GM12878 (cell line): Measurements from ENCODE around the gene NSD2. TPM values are rescaled to one million over a fixed set of nuclear protein-coding genes. Genes with fewer than 3 reads are reported as not detected.

ENCODE experiments used
- ATAC-seq: fragments of 200-7000 bp; cut with Tn5 transposase; 3 replicates; pipeline ENCODE4 v1.9.1; 2020; ENCODE audit warnings: mild to moderate bottlenecking, moderate library complexity
- BruUV-seq: library from RNA; stranded (reverse); fragments of 400-500 nt; replicated peaks from 2 replicates; lab custom pipeline; 2021; lab: Mats Ljungman, UMichigan
- CTCF ChIA-PET: fragments of 300-600 bp; sonication (Branson Sonifier 250); formaldehyde crosslinking; extraction: SDS; loops from one replicate; lab custom pipeline; 2021; ENCODE audit warnings: inconsistent platforms; lab: Yijun Ruan, JAX
- POLR2A ChIA-PET: fragments of 350-600 bp; formaldehyde crosslinking; extraction: SDS; loops from one replicate; lab custom pipeline; 2021; ENCODE audit warnings: inconsistent platforms; lab: Charles Lee
- RAD21 ChIA-PET: fragments of 300-600 bp; sonication (Branson Sonifier 250); formaldehyde crosslinking; loops from one replicate; lab custom pipeline; 2023; ENCODE audit warnings: antibody characterized with exemption; ENCODE audit not compliant: unreplicated experiment; lab: Charles Lee
- SMC1A ChIA-PET: fragments of 300-600 bp; sonication (Branson Sonifier 250); formaldehyde crosslinking; loops from one replicate; lab custom pipeline; 2023; ENCODE audit not compliant: unreplicated experiment, uncharacterized antibody; lab: Charles Lee
- DNase-seq: peaks from one replicate; pipeline ENCODE4 v3.0.0-alpha.2; 2011; ENCODE audit warnings: low read depth, low spot score
- FAIRE-seq: peaks from 3 replicates; lab custom pipeline; 2011; peaks lifted over from hg19 to GRCh38; lab: Jason Lieb, UNC
- H2AFZ ChIP-seq: 2 replicates; pipeline ENCODE4 v1.6.0; 2011; ENCODE audit warnings: low read depth, low read length, control low read depth; ENCODE audit not compliant: control insufficient read depth
- H3K27ac ChIP-seq: 2 replicates; pipeline ENCODE4 v1.5.1; 2011; ENCODE audit warnings: control low read depth; ENCODE audit not compliant: control insufficient read depth, insufficient read depth
- H3K27me3 ChIP-seq, 2 experiments: replicated peaks in 1 of 2; 2 replicates each; pipeline versions ENCODE4 v1.6.0 to v1.6.1; 2011; ENCODE audit warnings: low read length in 1 of 2; ENCODE audit not compliant: control insufficient read depth in 2 of 2, insufficient read depth in 2 of 2
- H3K36me3 ChIP-seq, 2 experiments: 2 replicates each; pipeline ENCODE4 v1.5.1; 2011; ENCODE audit warnings: low read length in 1 of 2; ENCODE audit not compliant: control insufficient read depth in 2 of 2, insufficient read depth in 2 of 2
- H3K4me1 ChIP-seq: 2 replicates; pipeline ENCODE4 v1.6.1; 2011; ENCODE audit warnings: mild to moderate bottlenecking, low read length, moderate library complexity, mixed read lengths; ENCODE audit not compliant: control insufficient read depth, insufficient read depth
- H3K4me2 ChIP-seq: 2 replicates; pipeline ENCODE4 v1.6.0; 2011; ENCODE audit warnings: control low read depth; ENCODE audit not compliant: control insufficient read depth, insufficient read depth
- H3K4me3 ChIP-seq: fragments of 200-600 bp; sonication (generic); 2 replicates; pipeline ENCODE4 v1.5.1; 2016
- H3K79me2 ChIP-seq: 2 replicates; pipeline ENCODE4 v1.6.0; 2011; ENCODE audit warnings: low read length; ENCODE audit not compliant: control insufficient read depth, insufficient read depth
- H3K9ac ChIP-seq: 2 replicates; pipeline ENCODE4 v1.8.0; 2011; ENCODE audit warnings: low read length, control low read depth, mixed read lengths; ENCODE audit not compliant: control insufficient read depth, insufficient read depth
- H3K9me3 ChIP-seq: replicated peaks from 3 replicates; pipeline ENCODE4 v1.5.1; 2011; ENCODE audit warnings: mild to moderate bottlenecking, low read length; ENCODE audit not compliant: control insufficient read depth, insufficient read depth
- H4K20me1 ChIP-seq: 2 replicates; pipeline ENCODE4 v1.6.0; 2011; ENCODE audit not compliant: control insufficient read depth, insufficient read depth
- BHLHE40 ChIP-seq, 2 experiments: fragments of 450-650 bp in 1 of 2; IDR thresholded peaks; 2 replicates each; pipeline ENCODE4 v1.6.1; 2011 to 2017; ENCODE audit warnings: low read depth in 2 of 2, borderline replicate concordance in 1 of 2, improper control_type of control experiment in 1 of 2, low read length in 1 of 2, mild to moderate bottlenecking in 1 of 2
- GATAD2B ChIP-seq: fragments of 450-650 bp; conservative IDR thresholded peaks from 2 replicates; pipeline ENCODE4 v1.6.1; 2017; ENCODE audit warnings: low read depth, mild to moderate bottlenecking, moderate library complexity
- HDAC6 ChIP-seq: fragments of 200-600 bp; sonication (generic); IDR thresholded peaks from one replicate; pipeline ENCODE4 v1.8.0; 2017; ENCODE audit warnings: antibody characterized with exemption; ENCODE audit not compliant: unreplicated experiment
- MYB ChIP-seq: fragments of 150-350 bp; IDR thresholded peaks from 2 replicates; pipeline ENCODE4 v1.6.1; 2014; ENCODE audit warnings: mild to moderate bottlenecking, low read depth, low read length, borderline replicate concordance
- MYC ChIP-seq: IDR thresholded peaks from 2 replicates; pipeline ENCODE4 v1.6.1; 2011; ENCODE audit warnings: mild to moderate bottlenecking, low read length, moderate library complexity, inconsistent platforms; ENCODE audit not compliant: insufficient read depth, insufficient replicate concordance, insufficient read length, severe bottlenecking
- NR2C2 ChIP-seq: IDR thresholded peaks from 2 replicates; pipeline ENCODE4 v1.6.1; 2011; ENCODE audit warnings: borderline replicate concordance, low read depth; ENCODE audit not compliant: control insufficient read depth, insufficient read length
- RAD21 ChIP-seq: IDR thresholded peaks from 2 replicates; pipeline ENCODE4 v1.6.1; 2011; ENCODE audit warnings: mild to moderate bottlenecking, low read depth, low read length, moderate library complexity; ENCODE audit not compliant: insufficient read depth
- RBBP5 ChIP-seq: fragments of 200-600 bp; sonication (generic); conservative IDR thresholded peaks from 2 replicates; pipeline ENCODE4 v1.6.1; 2016
- STAT3 ChIP-seq: IDR thresholded peaks from 2 replicates; pipeline ENCODE4 v1.6.1; 2011; ENCODE audit warnings: low read depth, low read length, improper control_type of control experiment
- YY1 ChIP-seq: IDR thresholded peaks from 2 replicates; pipeline ENCODE4 v1.6.1; 2011; ENCODE audit warnings: low read depth, mild to moderate bottlenecking, low read length
- ZNF24 ChIP-seq: fragments of 450-650 bp; IDR thresholded peaks from 2 replicates; pipeline ENCODE4 v1.6.1; 2017; ENCODE audit warnings: antibody characterized with exemption, mild to moderate bottlenecking
- WGBS: methylation state at CpG from one replicate; pipeline ENCODE4 v1.1.6; 2016; ENCODE audit warnings: low lambda C conversion rate; ENCODE audit not compliant: insufficient replicate concordance, insufficient coverage; ENCODE audit errors: missing lambda C conversion rate; 5-methylcytosine and 5-hydroxymethylcytosine counted together
- in situ Hi-C: fragments of 300-500 bp; cut with MboI; formaldehyde crosslinking; loops from 9 replicates; pipeline ENCODE4 v1.14.3; 2018; ENCODE audit warnings: mixed read lengths
- intact Hi-C: fragments of 100-400 bp; cut with micrococcal nuclease; formaldehyde crosslinking; loops from one replicate; pipeline ENCODE4 v1.14.2; 2022; ENCODE audit not compliant: unreplicated experiment
- polyA plus RNA-seq, 11 experiments: library from polyadenylated mRNA; depleted of rRNA in 4 of 11; unstranded in 6 of 11; stranded (reverse) in 5 of 11; fragments of >200 nt; fragmentation: Nextera tagmentation in 4 of 11; fragmentation: Illumina TruSeq in 1 of 11; extraction: Ambion mirVana in 4 of 11; extraction: Trizol in 1 of 11; gene quantifications; 1 replicate in 1 of 11; 2 replicates in 10 of 11; pipeline versions ENCODE4 v1.2.1 to v1.2.3, GENCODE V29; 2011 to 2016; ENCODE audit warnings: inconsistent platforms in 2 of 11, missing spikeins in 2 of 11, low read depth in 1 of 11
- total RNA-seq, 4 experiments: library from RNA; depleted of rRNA in 3 of 4; stranded (reverse); fragments of >200 nt in 3 of 4; fragmentation: Illumina TruSeq in 1 of 4; extraction: Trizol in 1 of 4; gene quantifications; 2 replicates each; pipeline versions ENCODE4 v1.2.1 to v1.2.3, GENCODE V29; 2013 to 2021
- TF ChIP-seq, protein P1 (sequence below): fragments of 450-650 bp; IDR thresholded peaks from 2 replicates; pipeline ENCODE4 v1.6.1; 2016; ENCODE audit warnings: mild to moderate bottlenecking, moderate library complexity, borderline replicate concordance
- TF ChIP-seq, protein P2 (sequence below): fragments of 450-650 bp; IDR thresholded peaks from 2 replicates; pipeline ENCODE4 v1.6.1; 2017; ENCODE audit warnings: mild to moderate bottlenecking, moderate library complexity
- TF ChIP-seq, protein P3 (sequence below): IDR thresholded peaks from 2 replicates; pipeline ENCODE4 v1.6.1; 2012; ENCODE audit warnings: low read depth, low read length, improper control_type of control experiment

The NSD2 gene
- total and polyA plus RNA-seq, 10 of the 15 experiments (the other 5 are each of a cell fraction or from before 2014, with no cell fraction given) = 8.6 to 139 (median 67.2) TPM

DNA sequence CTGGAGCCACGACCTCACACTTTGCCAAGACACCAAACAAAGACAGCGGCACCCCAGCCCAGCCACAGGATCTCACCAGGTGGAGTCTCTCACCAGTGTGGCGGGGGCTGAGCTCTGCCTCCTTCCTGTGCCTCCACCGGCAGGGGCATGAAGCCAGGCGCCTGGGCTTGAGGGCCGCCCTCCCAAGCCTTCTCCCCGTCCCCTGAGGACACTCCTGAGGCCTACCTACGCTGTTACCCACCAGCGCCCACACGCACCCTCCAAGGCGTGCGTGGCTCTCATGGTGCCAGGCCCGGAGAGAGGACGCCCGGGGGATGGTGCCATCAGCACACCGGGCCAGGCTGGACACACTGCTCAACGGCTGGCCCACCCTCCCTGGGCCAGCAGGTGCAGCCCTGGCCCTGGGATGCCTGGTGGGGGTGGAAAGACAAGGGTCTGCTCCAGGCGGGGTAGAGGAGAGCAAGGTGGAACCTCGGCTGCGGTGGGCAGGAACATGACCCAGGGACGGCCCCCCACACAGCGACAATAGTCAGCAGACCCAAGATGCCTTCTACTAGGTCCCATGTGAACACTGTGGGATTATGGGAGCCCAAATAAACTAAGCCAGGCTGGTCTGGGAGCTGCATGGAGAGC is 115.5 kb downstream of the NSD2 start:
- in situ Hi-C loops = no loop called here
- Histone ChIP-seq H3K79me2 (no peaks in the 10 kb centered on the region; the same call in 1 of the 2 replicates), H2AFZ (no peak overlapping the region), H3K36me3 (peaks cover 19 to 60% of the 10 kb centered on the region in 2 experiments; a peak in 3 of 4 replicates), H4K20me1 (no peaks in the 10 kb centered on the region), H3K27ac (no peak overlapping the region), H3K9ac (no peak overlapping the region), H3K9me3 (no peaks in the 10 kb centered on the region), H3K4me3 (no peak overlapping the region), H3K4me1 (no peaks in the 10 kb centered on the region), H3K27me3 (no peaks in the 10 kb centered on the region), H3K4me2 (no peak overlapping the region)
- CTCF ChIA-PET = interaction anchor here (0.7 kb wide), 1 partner anchor 1187 kb away, joined by 3 read pairs; no protein-coding TSS in a partner anchor
- POLR2A ChIA-PET = no interaction called here
- WGBS = 80% methylated on average over 21 of the region's 22 CpGs
- ATAC-seq (no peak; the same call in 2 of the 3 replicates), FAIRE-seq (no peak), DNase-seq (no peak)
- intact Hi-C loops = no loop called here
- SMC1A ChIA-PET = no interaction called here
- RAD21 ChIA-PET = no interaction called here
- no TSS peak for BruUV-seq
- TF ChIP-seq MYC (no peak), YY1 (no peak), RAD21 (no peak), BHLHE40 (IDR thresholded peaks at IDR 0.05; ENCODE audit: borderline replicate concordance in 1 of 2, low read depth in 2 of 2, low read length in 1 of 2) (no peak), GATAD2B (no peak), RBBP5 (no peak), NR2C2 (no peak), ZNF24 (no peak), MYB (no peak), STAT3 (no peak), HDAC6 (no peak)
- TF ChIP-seq, protein P1, sequence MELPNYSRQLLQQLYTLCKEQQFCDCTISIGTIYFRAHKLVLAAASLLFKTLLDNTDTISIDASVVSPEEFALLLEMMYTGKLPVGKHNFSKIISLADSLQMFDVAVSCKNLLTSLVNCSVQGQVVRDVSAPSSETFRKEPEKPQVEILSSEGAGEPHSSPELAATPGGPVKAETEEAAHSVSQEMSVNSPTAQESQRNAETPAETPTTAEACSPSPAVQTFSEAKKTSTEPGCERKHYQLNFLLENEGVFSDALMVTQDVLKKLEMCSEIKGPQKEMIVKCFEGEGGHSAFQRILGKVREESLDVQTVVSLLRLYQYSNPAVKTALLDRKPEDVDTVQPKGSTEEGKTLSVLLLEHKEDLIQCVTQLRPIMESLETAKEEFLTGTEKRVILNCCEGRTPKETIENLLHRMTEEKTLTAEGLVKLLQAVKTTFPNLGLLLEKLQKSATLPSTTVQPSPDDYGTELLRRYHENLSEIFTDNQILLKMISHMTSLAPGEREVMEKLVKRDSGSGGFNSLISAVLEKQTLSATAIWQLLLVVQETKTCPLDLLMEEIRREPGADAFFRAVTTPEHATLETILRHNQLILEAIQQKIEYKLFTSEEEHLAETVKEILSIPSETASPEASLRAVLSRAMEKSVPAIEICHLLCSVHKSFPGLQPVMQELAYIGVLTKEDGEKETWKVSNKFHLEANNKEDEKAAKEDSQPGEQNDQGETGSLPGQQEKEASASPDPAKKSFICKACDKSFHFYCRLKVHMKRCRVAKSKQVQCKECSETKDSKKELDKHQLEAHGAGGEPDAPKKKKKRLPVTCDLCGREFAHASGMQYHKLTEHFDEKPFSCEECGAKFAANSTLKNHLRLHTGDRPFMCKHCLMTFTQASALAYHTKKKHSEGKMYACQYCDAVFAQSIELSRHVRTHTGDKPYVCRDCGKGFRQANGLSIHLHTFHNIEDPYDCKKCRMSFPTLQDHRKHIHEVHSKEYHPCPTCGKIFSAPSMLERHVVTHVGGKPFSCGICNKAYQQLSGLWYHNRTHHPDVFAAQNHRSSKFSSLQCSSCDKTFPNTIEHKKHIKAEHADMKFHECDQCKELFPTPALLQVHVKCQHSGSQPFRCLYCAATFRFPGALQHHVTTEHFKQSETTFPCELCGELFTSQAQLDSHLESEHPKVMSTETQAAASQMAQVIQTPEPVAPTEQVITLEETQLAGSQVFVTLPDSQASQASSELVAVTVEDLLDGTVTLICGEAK = no peak
- TF ChIP-seq, protein P2, sequence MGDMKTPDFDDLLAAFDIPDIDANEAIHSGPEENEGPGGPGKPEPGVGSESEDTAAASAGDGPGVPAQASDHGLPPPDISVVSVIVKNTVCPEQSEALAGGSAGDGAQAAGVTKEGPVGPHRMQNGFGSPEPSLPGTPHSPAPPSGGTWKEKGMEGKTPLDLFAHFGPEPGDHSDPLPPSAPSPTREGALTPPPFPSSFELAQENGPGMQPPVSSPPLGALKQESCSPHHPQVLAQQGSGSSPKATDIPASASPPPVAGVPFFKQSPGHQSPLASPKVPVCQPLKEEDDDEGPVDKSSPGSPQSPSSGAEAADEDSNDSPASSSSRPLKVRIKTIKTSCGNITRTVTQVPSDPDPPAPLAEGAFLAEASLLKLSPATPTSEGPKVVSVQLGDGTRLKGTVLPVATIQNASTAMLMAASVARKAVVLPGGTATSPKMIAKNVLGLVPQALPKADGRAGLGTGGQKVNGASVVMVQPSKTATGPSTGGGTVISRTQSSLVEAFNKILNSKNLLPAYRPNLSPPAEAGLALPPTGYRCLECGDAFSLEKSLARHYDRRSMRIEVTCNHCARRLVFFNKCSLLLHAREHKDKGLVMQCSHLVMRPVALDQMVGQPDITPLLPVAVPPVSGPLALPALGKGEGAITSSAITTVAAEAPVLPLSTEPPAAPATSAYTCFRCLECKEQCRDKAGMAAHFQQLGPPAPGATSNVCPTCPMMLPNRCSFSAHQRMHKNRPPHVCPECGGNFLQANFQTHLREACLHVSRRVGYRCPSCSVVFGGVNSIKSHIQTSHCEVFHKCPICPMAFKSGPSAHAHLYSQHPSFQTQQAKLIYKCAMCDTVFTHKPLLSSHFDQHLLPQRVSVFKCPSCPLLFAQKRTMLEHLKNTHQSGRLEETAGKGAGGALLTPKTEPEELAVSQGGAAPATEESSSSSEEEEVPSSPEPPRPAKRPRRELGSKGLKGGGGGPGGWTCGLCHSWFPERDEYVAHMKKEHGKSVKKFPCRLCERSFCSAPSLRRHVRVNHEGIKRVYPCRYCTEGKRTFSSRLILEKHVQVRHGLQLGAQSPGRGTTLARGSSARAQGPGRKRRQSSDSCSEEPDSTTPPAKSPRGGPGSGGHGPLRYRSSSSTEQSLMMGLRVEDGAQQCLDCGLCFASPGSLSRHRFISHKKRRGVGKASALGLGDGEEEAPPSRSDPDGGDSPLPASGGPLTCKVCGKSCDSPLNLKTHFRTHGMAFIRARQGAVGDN = no peak
- TF ChIP-seq, protein P3, sequence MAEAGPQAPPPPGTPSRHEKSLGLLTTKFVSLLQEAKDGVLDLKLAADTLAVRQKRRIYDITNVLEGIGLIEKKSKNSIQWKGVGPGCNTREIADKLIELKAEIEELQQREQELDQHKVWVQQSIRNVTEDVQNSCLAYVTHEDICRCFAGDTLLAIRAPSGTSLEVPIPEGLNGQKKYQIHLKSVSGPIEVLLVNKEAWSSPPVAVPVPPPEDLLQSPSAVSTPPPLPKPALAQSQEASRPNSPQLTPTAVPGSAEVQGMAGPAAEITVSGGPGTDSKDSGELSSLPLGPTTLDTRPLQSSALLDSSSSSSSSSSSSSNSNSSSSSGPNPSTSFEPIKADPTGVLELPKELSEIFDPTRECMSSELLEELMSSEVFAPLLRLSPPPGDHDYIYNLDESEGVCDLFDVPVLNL = no peak
